HL-60/S4 treated with retinoic acid at 250 ng/mL for 4 days and 3 days (cell line): Measurements from ENCODE around the gene SUSD5.

Experiments
- in situ Hi-C: fragments of 300-500 bp; cut with MboI; formaldehyde crosslinking; loops from 2 replicates; pipeline ENCODE4 v1.7.0; 2022; ENCODE audit warnings: low sequenced_read_pairs

Gene SUSD5

DNA sequence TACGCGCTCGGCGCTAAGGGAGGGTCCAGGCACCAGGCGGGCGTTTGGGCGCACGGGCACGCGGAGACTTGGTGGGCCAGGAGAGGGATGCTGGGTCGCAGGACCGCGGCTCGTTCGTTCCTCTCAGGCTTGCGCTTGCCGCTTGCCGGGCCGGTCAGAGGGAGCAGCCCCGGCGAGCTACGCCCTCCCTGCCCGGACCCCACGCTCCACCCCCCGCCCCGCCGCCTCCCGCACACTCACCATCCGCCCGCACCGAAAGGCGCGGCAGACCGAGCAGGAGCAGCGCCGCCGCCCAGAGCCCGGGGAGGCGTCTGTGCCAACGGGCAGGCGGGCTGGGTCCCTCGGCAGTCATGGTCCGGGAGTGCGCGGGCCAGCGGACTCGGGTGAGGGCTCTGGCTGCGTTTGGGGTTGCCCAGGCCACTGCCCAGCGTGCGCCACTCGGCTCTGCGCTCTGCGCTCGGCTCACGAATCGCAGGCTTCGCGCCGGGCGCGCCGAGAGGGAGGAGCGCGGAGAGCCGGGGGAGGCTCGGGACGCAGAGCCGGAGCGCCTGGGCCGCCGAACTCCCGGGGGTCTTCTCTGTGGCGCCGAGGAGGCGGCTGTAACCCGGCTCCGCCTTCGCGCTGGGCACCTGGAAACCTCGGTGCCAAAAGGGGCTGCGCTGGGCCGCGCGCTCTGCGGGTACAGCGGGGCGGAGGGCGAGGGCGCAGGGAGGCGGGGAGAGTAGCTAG is at the start of gene SUSD5:
Gene SUSD5 (minus strand): TSS at position 365 of the 729 bp plus-strand sequence. CDS start 13 bp downstream, at position 352.
- in situ Hi-C loops = no loop called here

DNA sequence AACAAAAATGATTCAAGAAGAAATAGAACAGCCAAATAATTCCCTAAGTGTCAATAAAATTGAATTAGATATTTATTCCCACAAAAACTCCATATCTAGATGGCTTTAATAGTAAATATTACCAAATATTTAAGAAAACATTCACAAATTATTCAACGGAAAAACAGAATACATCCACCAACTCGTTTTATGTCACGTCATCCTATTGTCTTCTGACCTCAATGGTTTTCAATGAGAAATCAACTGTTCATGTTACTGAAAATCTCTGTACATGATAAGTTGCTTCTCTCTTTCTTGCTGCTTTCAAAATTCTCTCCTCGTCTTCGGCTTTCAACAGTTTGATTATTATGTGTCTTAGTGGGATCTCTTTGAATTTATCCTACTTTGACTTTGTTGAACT is 41.5 kb upstream of the SUSD5 start:
- in situ Hi-C loops = no loop called here

- in situ Hi-C loops = no loop called here
These were observed 37.6 kb upstream of the SUSD5 start for GRCh38 chr3:33256249-33256648.

GRCh38 chr3:33250712-33251111 is 32.1 kb upstream of the SUSD5 start:
- in situ Hi-C loops = no loop called here

- in situ Hi-C loops = no loop called here
These were observed 28.2 kb upstream of the SUSD5 start for GRCh38 chr3:33246786-33247185.

DNA sequence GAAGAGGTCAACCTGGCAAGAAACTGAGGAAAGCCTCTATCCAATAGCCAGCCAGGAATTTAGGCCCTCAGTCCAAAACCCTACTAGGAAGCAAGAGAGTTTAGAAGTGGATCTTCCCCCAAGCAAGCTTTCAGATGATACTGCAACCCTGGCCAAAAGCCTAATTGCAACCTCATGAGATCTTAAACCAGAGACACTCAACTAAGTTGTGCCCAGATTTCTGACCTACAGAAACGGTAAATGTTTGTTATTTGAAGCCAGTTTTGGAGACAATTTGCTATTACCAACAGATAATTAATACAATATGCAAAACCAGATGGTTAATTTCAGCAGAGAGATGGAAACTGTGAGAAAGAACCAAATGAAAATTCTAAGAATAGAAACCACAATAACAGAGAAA is 21.7 kb upstream of the SUSD5 start:
- in situ Hi-C loops = no loop called here

GRCh38 chr3:33238923-33239322 is 20.3 kb upstream of the SUSD5 start:
- in situ Hi-C loops = no loop called here

- in situ Hi-C loops = no loop called here
These were observed 18.8 kb upstream of the SUSD5 start for GRCh38 chr3:33237439-33237838.

GRCh38 chr3:33236005-33236404 is 17.4 kb upstream of the SUSD5 start:
- in situ Hi-C loops = no loop called here

- in situ Hi-C loops = no loop called here
These were observed 15.3 kb upstream of the SUSD5 start for GRCh38 chr3:33233884-33234283.

DNA sequence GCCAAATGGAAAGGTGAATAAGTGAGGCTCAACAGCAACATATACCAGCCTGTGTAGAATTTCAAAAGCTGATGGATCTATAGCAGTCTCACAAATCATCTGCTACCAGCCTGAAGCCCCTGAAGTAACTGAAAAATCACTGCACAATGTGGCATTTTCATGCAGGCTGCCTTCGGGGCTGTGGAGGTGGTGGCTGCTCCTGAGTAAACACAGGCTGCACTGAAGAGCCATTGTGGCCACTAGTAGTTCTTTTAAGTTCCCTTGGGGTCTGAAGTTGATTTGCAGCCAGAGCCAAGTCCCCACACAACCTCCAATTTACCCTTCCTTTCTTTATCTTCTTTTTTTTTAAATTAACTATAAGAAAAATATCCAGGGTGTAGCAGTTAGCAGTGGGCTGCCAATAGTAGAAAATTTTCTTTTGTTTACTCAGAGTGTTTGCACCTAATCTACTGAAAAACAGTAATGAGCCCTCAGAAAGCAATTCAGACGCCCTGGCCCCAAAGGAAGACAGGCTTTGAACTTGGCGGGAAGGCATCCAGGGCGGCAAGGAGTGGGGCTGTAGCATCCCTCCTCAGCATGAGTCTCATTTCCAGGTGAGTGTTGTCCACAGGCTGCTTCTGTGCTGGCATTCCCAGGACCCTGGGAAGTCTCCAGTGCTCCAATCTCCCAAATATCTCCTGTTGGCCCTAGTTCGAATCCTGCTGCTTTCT is 13.3 kb upstream of the SUSD5 start:
- in situ Hi-C loops = no loop called here

GRCh38 chr3:33229947-33230346 is 11.3 kb upstream of the SUSD5 start:
- in situ Hi-C loops = no loop called here

DNA sequence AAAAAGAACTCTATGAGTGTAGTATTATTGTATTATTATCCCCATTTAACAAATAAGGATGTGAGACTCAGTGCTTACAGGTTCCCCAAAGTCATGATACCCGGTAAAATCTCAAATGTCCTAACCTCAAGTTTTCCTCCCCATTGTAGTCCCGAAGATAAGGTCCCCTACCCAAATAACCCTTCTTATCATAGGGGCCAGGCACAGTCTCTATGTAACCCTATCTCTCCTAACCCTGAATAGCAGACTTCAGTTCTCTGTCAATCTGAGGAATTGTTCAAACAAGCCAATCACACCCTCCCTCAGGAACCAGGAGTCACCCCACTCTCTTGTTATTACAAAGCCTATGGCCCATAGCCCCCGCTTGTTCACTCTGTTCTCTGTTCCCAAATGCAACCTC is 10.5 kb upstream of the SUSD5 start:
- in situ Hi-C loops = no loop called here

DNA sequence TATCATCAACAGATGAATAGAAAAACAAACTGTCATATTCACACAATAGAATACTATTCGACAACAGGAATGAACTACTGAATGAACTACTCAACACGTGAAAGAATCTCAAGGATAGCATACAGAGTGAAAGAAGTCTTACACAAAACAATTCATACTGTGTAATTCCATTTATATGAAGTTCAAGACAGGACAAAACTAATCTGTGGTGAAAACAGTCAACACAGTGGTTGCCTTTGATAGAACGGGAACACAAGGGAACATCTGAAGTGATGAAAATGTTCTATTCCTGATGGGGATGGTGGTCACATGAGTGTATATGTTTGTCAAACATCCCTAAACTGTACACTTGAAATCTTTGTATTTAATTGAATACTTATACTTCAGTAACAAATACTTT is 2.6 kb upstream of the SUSD5 start:
- in situ Hi-C loops = no loop called here

DNA sequence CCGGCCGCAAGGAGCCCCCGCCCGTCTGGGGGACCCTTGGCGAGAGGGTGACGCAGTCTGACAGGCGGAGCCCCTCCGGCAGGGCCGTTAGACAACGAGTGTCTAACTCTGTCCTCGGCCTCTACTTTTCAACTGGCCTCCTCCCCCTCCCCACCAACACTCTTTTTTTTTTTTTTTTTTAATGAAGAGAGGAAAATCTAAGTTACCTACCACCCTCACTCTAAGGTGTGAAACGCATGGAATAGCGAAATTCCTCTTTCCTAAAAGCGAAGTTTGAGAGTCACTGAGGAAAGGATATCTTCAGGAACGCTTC is 521 bp upstream of the SUSD5 start:
- in situ Hi-C loops = no loop called here

GRCh38 chr3:33217866-33218445 is 654 bp downstream of the SUSD5 start:
- in situ Hi-C loops = no loop called here

- in situ Hi-C loops = no loop called here
These were observed 2.9 kb downstream of the SUSD5 start for GRCh38 chr3:33215739-33216138.

DNA sequence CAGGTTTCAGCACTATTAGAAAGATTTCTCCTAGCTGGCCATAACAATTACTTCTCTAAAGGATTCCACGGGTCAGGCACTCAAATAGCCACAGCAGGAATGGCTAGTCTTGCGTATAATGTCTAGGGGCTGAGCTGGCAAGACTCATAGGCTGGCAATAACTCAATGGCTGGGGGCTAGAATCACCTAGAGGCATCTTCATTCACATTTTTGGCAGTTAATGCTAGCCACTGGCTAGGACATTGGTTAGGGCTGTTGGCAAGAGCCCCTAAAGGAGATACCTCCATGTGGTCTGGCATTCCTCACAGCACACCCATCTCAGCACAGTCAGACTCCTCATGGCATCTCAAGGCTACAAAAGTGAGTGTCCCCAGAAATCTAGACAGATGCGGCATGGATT is 6.2 kb downstream of the SUSD5 start:
- in situ Hi-C loops = no loop called here

- in situ Hi-C loops = no loop called here
These were observed 7.2 kb downstream of the SUSD5 start for GRCh38 chr3:33211444-33211843.

DNA sequence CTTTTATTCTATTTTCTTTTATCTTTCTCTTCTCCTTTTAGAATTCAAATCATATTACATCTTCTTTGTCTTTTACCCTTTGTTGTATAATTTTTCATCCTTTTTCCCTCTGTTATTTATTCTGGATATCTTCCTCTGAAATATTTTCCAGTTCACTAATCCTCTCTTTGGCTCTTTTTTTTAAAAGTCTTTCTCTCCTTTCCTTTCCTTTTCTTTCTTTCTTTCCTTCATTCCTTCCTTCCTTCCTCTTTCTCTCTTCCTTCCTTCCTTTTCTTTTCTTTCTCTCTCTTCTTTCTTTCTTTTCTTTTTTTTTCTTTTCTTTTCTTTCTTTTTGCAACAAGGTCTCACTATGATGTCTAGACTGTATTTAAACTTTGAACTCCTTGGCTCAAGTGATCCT is 9.3 kb downstream of the SUSD5 start:
- in situ Hi-C loops = no loop called here

DNA sequence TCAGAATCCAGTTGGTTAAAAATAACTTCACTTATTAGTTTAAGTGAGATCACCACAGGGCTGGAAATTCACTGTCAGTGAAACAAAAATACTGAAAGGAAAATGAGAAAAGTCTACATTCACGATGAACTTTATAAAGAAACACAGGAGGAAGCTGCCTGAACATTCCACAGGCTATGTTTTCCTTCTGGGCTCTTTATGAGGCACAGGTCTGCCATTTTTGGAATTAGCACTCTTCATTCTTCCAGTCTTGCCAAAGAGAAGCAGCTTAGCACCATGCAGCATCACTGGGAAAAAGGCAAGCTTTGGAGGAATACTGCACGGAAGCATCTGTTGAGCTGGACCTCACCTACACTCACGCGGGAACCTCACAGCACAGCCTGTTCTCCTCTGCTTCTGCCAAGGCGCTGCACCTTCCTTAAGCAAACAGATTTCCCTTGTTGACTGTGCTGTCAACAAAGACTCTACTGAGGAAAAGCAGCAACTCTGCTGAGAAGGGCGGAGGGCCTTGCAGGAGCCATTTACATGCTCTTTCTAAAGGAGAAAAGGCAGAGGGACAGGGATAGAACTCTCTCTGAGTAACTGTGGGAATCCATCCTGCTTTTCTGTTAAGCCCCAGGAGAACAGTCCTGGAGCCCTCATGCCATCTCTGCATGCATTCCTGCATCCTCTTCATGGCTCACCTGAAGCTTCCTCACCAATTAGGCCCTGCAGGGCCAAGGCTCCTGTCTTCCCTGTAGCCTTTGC is 15.7 kb downstream of the SUSD5 start:
- in situ Hi-C loops = no loop called here

DNA sequence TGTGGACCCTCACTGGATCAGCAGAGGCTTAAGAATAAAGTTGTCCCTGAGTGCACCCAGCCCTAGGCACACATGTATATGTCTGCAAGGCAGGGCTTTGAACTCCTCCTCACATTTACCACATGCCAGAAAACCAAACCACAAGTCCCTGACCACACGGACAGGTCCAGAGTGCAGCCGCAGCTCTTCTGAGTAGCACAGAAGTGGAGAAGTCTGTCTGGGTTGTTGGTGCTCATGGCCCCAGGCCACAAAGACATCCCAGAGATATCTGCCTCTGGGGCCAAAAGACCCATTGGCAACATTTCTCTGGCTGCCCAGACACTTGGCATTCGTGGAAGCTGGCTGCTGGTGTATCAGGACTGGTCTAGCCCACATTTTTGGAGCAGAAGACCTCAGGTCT is 17.4 kb downstream of the SUSD5 start:
- in situ Hi-C loops = no loop called here
